DND-41 (cell line): Measurements from ENCODE around the gene FAM222A.

ENCODE experiments used
- ATAC-seq: fragments of 200-7000 bp; cut with Tn5 transposase; 3 replicates; pipeline ENCODE4 v1.9.1; 2021; ENCODE audit warnings: low read depth; ENCODE audit not compliant: insufficient read depth
- DNase-seq: peaks from one replicate; pipeline ENCODE4 v3.0.0-alpha.2; 2020
- H2AFZ ChIP-seq: 2 replicates; pipeline ENCODE4 v1.6.0; 2012; ENCODE audit warnings: low read depth, low read length
- H3K27ac ChIP-seq: 2 replicates; pipeline ENCODE4 v1.5.1; 2012; ENCODE audit warnings: low read length, inconsistent platforms
- H3K27me3 ChIP-seq: fragments of 200-600 bp; sonication (generic); 2 replicates; pipeline ENCODE4 v1.6.0; 2012; ENCODE audit warnings: low read length, mild to moderate bottlenecking, inconsistent platforms; ENCODE audit not compliant: insufficient read depth, poor library complexity
- H3K36me3 ChIP-seq: 2 replicates; pipeline ENCODE4 v1.5.1; 2012; ENCODE audit warnings: low read length, inconsistent platforms; ENCODE audit not compliant: insufficient read depth
- H3K4me1 ChIP-seq: 2 replicates; pipeline ENCODE4 v1.5.1; 2012; ENCODE audit warnings: mild to moderate bottlenecking, low read length; ENCODE audit not compliant: insufficient read depth
- H3K4me2 ChIP-seq: 2 replicates; pipeline ENCODE4 v1.6.0; 2012; ENCODE audit warnings: mild to moderate bottlenecking, moderate library complexity, low read length, inconsistent platforms; ENCODE audit not compliant: insufficient read depth
- H3K4me3 ChIP-seq, 2 experiments: fragments of 200-600 bp in 1 of 2; shearing (Covaris generic) in 1 of 2; 2 replicates each; pipeline ENCODE4 v1.5.1; 2012 to 2016; ENCODE audit warnings: inconsistent platforms in 2 of 2, low read length in 2 of 2, mild to moderate bottlenecking in 2 of 2, low read depth in 1 of 2, moderate library complexity in 1 of 2
- H3K79me2 ChIP-seq: 2 replicates; pipeline ENCODE4 v1.6.0; 2012; ENCODE audit warnings: low read length, inconsistent platforms; ENCODE audit not compliant: insufficient read depth
- H3K9ac ChIP-seq: 2 replicates; pipeline ENCODE4 v1.6.0; 2012; ENCODE audit warnings: low read depth, mild to moderate bottlenecking, inconsistent platforms, low read length, moderate library complexity
- H3K9me3 ChIP-seq: 2 replicates; pipeline ENCODE4 v1.5.1; 2012; ENCODE audit warnings: low read length, moderate library complexity, mild to moderate bottlenecking, inconsistent platforms; ENCODE audit not compliant: insufficient read depth, severe bottlenecking
- H4K20me1 ChIP-seq: 2 replicates; pipeline ENCODE4 v1.6.0; 2012; ENCODE audit warnings: low read length; ENCODE audit not compliant: insufficient read depth
- CTCF ChIP-seq: IDR thresholded peaks from 2 replicates; pipeline ENCODE4 v1.5.1; 2012; ENCODE audit warnings: borderline replicate concordance, low read length, moderate library complexity, mild to moderate bottlenecking; ENCODE audit not compliant: poor library complexity, severe bottlenecking; ENCODE audit errors: extremely low read depth
- EZH2 ChIP-seq: IDR thresholded peaks from 3 replicates; pipeline ENCODE4 v1.6.1; 2012; ENCODE audit warnings: borderline replicate concordance, low read depth, mild to moderate bottlenecking, moderate library complexity, low read length, inconsistent platforms; ENCODE audit not compliant: severe bottlenecking

FAM222A gene

DNA sequence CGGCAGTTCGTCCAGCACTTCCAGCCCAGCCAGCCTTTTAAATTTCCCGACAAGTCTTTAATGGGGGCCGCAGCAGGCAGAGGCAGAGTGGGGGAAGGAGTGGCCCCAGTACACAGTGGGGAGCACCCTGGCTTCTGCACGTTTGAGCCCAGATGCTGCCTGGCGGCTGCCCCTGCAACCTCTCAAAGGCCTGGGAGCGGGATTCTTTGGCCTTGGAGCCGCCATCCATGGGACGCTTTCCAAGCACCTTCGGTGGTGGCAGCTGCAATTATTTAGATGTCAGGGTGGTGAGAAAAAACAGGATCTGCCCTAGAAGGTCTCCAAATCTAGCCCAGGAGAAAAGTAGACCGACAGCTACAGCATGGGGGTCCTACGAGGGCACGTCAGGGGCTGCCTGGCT lies 46.0 kb downstream of the FAM222A start:
- H3K27ac ChIP-seq: no peak overlapping the region
- no peak for TF ChIP-seq CTCF
- no peak for TF ChIP-seq EZH2
- no peaks in the 10 kb centered on the region for H3K36me3 ChIP-seq
- H3K4me2 ChIP-seq: no peak overlapping the region
- no peak overlapping the region for H3K4me3 ChIP-seq
- H3K9ac ChIP-seq: no peak overlapping the region
- ATAC-seq (no peak), DNase-seq (no peak)
- no peaks in the 10 kb centered on the region for H3K4me1 ChIP-seq
- no peaks in the 10 kb centered on the region for H3K79me2 ChIP-seq
- peaks cover 5% of the 10 kb centered on the region for H3K9me3 ChIP-seq
- no peak overlapping the region for H2AFZ ChIP-seq
- no peaks in the 10 kb centered on the region for H3K27me3 ChIP-seq
- no peaks in the 10 kb centered on the region for H4K20me1 ChIP-seq

- Histone ChIP-seq H2AFZ (no peak overlapping the region), H4K20me1 (no peaks in the 10 kb centered on the region), H3K9me3 (peaks cover 5% of the 10 kb centered on the region), H3K4me3 (no peak overlapping the region), H3K36me3 (no peaks in the 10 kb centered on the region), H3K4me1 (no peaks in the 10 kb centered on the region), H3K27ac (no peak overlapping the region), H3K27me3 (no peaks in the 10 kb centered on the region), H3K79me2 (no peaks in the 10 kb centered on the region), H3K4me2 (no peak overlapping the region), H3K9ac (no peak overlapping the region)
- TF ChIP-seq EZH2: no peak
- DNase-seq (no peak), ATAC-seq (no peak)
Observed at GRCh38 chr12:109760031-109760929, 46.7 kb downstream of the FAM222A start.

DNA sequence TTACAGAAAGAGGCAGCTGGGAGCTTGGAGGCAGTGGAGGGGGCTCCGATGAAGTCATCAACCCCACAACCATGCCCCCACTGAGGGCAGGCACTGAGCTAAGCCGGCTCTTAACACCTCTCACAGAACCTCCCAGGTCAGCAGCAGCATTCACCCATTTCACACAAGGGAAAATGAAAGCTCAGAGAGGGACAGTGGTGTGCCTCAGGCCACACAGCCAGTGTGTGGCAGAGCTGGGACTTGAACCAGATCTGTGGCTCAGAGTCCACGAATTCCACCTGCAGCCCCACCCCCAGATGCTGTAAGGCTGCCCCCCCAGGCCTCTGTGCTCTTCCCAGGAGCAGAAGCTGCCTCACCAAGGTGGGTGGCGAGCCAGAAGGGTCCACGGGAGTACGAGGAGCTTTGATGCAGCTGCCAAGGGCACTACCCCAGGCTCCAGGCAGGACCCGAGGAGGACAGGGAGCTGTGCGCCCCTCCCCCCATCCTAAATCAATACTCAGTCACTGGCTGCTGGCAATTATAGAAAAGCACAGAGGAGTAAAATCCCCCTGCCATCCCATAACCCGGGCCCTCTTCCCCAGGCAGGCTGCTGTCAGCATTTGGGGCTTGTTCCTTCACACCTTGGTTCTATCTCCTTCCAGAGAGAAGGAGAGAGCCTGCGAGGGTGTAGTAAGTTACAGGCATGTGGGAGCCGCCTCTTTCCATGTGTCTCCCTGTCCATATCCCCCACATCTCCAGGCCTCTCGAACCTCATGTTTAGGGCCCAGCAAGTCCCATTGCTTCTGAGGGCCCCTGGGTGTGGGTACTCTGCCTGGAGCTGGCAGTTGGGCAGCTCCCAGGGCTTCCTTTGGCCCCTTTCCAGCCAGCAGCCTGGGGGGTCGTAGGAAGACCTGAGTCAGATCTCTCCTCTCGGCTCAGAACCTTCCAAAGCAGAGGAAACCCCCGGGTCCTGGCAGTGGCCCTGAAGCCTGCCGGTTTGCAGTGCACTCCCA lies 47.6 kb downstream of the FAM222A start:
- no peaks in the 10 kb centered on the region for H3K36me3 ChIP-seq
- H3K27ac ChIP-seq: no peak overlapping the region
- no peaks in the 10 kb centered on the region for H3K27me3 ChIP-seq
- ATAC-seq (no peak), DNase-seq (no peak)
- no peak overlapping the region for H2AFZ ChIP-seq
- H3K9me3 ChIP-seq: peaks cover 5% of the 10 kb centered on the region
- H3K4me2 ChIP-seq: no peak overlapping the region
- TF ChIP-seq EZH2 (no peak), CTCF (no peak)
- no peaks in the 10 kb centered on the region for H3K79me2 ChIP-seq
- no peak overlapping the region for H3K9ac ChIP-seq
- no peaks in the 10 kb centered on the region for H3K4me1 ChIP-seq
- H3K4me3 ChIP-seq: no peak overlapping the region
- no peaks in the 10 kb centered on the region for H4K20me1 ChIP-seq
